Ishikawa (cell line): ENCODE data around the gene ADA.

Experiments used
- CEBPB ChIP-seq: IDR thresholded peaks from 2 replicates; pipeline ENCODE4 v1.6.1; 2012
- CREB1 ChIP-seq: IDR thresholded peaks from 2 replicates; pipeline ENCODE4 v1.6.1; 2012; ENCODE audit warnings: low read depth
- EP300 ChIP-seq: IDR thresholded peaks from 2 replicates; pipeline ENCODE4 v1.6.1; 2012; ENCODE audit warnings: borderline replicate concordance
- FOXM1 ChIP-seq: IDR thresholded peaks from 2 replicates; pipeline ENCODE4 v1.6.1; 2012; ENCODE audit warnings: low read depth, borderline replicate concordance
- RAD21 ChIP-seq: IDR thresholded peaks from 2 replicates; pipeline ENCODE4 v1.6.1; 2012; ENCODE audit warnings: low read depth
- TAF1 ChIP-seq: IDR thresholded peaks from 2 replicates; pipeline ENCODE4 v1.6.1; 2012; ENCODE audit warnings: low read depth, mild to moderate bottlenecking
- TEAD4 ChIP-seq: IDR thresholded peaks from 2 replicates; pipeline ENCODE4 v1.6.1; 2012
- YY1 ChIP-seq: IDR thresholded peaks from 2 replicates; pipeline ENCODE4 v1.6.1; 2012; ENCODE audit warnings: low read depth
- ZBTB7A ChIP-seq: IDR thresholded peaks from 2 replicates; pipeline ENCODE4 v1.6.1; 2012; ENCODE audit warnings: low read depth
- TF ChIP-seq, protein P1 (sequence below): IDR thresholded peaks from 2 replicates; pipeline ENCODE4 v1.6.1; 2012; ENCODE audit warnings: low read depth, mild to moderate bottlenecking

DNA sequence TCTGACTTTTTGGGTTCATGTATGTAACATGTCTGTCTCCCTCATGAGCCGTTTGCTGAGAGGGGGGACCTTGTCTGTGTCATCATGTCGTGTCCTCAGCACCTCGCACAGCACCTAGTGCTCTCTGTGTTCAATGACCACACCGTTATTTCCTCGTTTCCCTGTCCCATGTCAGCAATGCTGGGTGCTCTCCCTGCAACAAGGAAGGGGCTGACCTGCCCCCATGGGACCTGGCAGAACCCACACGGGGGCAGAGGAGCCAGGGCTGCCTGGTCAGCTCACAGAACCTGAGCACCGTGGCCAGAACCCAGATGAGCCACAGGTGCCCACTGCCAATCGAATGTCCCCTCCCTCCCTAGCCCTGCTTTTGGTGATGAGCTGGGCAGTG is 7.3 kb downstream of the ADA start:
- TF ChIP-seq EP300: no peak
- TF ChIP-seq, protein P1, sequence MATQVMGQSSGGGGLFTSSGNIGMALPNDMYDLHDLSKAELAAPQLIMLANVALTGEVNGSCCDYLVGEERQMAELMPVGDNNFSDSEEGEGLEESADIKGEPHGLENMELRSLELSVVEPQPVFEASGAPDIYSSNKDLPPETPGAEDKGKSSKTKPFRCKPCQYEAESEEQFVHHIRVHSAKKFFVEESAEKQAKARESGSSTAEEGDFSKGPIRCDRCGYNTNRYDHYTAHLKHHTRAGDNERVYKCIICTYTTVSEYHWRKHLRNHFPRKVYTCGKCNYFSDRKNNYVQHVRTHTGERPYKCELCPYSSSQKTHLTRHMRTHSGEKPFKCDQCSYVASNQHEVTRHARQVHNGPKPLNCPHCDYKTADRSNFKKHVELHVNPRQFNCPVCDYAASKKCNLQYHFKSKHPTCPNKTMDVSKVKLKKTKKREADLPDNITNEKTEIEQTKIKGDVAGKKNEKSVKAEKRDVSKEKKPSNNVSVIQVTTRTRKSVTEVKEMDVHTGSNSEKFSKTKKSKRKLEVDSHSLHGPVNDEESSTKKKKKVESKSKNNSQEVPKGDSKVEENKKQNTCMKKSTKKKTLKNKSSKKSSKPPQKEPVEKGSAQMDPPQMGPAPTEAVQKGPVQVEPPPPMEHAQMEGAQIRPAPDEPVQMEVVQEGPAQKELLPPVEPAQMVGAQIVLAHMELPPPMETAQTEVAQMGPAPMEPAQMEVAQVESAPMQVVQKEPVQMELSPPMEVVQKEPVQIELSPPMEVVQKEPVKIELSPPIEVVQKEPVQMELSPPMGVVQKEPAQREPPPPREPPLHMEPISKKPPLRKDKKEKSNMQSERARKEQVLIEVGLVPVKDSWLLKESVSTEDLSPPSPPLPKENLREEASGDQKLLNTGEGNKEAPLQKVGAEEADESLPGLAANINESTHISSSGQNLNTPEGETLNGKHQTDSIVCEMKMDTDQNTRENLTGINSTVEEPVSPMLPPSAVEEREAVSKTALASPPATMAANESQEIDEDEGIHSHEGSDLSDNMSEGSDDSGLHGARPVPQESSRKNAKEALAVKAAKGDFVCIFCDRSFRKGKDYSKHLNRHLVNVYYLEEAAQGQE: no peak
- no peak for TF ChIP-seq YY1
- no peak for TF ChIP-seq CREB1
- no peak for TF ChIP-seq FOXM1
- no peak for TF ChIP-seq CEBPB
- no peak for TF ChIP-seq RAD21
- no peak for TF ChIP-seq TEAD4
- no peak for TF ChIP-seq ZBTB7A
- TF ChIP-seq TAF1: no peak
